Vagina (tissue), 2 donors: Measurements from ENCODE around the gene NRXN3. TPM values are rescaled to one million over a fixed set of nuclear protein-coding genes. Genes with fewer than 3 reads are reported as not detected.

Experiments used
- DNase-seq, 2 donors: peaks; one replicate each; pipeline ENCODE4 v3.0.0-alpha.2; 2017; ENCODE audit errors: extremely low spot score in 2 of 2
- H3K27ac ChIP-seq: fragments of 200-600 bp; sonication (generic); one replicate; pipeline ENCODE4 v1.5.1; 2019
- H3K27me3 ChIP-seq: fragments of 200-600 bp; sonication (generic); one replicate; pipeline ENCODE4 v1.5.1; 2019
- H3K36me3 ChIP-seq, 2 donors: fragments of 200-600 bp; sonication (generic); one replicate each; pipeline ENCODE4 v1.5.1; 2017 to 2019
- H3K4me1 ChIP-seq: fragments of 200-600 bp; sonication (generic); one replicate; pipeline ENCODE4 v1.5.1; 2019
- H3K4me3 ChIP-seq, 2 donors: fragments of 200-600 bp; sonication (generic); 1 replicate in 1 of 2; 2 replicates in 1 of 2; pipeline ENCODE4 v1.5.1; 2016 to 2019
- H3K9me3 ChIP-seq: fragments of 200-600 bp; sonication (generic); one replicate; pipeline ENCODE4 v1.5.1; 2019
- POLR2A ChIP-seq, 2 donors: fragments of 450-650 bp; IDR thresholded peaks; one replicate each; pipeline ENCODE4 v1.6.1; 2017; ENCODE audit warnings: antibody characterized with exemption in 2 of 2, mild to moderate bottlenecking in 2 of 2, moderate library complexity in 2 of 2
- POLR2AphosphoS5 ChIP-seq, 2 donors: sonication (generic); formaldehyde crosslinking; IDR thresholded peaks; one replicate each; pipeline ENCODE4 v1.9.0; 2017; ENCODE audit warnings: antibody characterized with exemption in 2 of 2, mild to moderate bottlenecking in 2 of 2, low read depth in 1 of 2; ENCODE audit not compliant: insufficient read depth in 1 of 2
- intact Hi-C: fragments of 100-400 bp; cut with DNase I; formaldehyde crosslinking; loops from one replicate; pipeline ENCODE4 v1.15.1; 2023
- total RNA-seq: library from RNA; depleted of rRNA; stranded (reverse); fragments of >200 nt; gene quantifications from one replicate; pipeline ENCODE4 v1.2.3, GENCODE V29; 2016
- TF ChIP-seq, protein P1 (sequence below), 3 experiments: fragments of 450-650 bp in 2 of 3; fragments of 200-600 bp in 1 of 3; sonication (generic) in 1 of 3; IDR thresholded peaks; one replicate each; pipeline ENCODE4 v1.5.1; 2017 to 2019; ENCODE audit warnings: antibody characterized with exemption in 3 of 3, mild to moderate bottlenecking in 2 of 3, moderate library complexity in 2 of 3

NRXN3 gene
- total RNA-seq, 1 donor from 2014 or later: 4.7 TPM

DNA sequence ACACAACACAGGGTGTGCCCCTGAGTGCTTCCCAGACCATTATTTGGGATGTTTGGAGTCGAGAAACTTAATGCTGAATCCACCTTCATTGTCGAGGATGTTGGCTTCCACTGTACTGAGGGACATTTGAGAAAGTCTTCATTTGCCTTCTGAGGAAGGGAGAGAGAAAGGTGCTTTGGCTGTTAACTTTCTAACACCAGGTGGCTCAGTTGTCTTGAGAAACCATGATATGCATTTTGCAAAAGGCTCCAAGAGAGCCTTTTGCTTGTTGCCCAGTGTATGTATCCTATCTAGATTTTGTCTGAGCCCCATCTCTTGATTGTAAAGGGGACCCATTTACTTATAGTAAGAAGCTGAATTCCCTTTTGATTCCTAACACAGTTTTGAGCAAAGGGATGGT is 28.6 kb upstream of the NRXN3 start:
- no peak for TF ChIP-seq POLR2A (IDR thresholded peaks at IDR 0.05)
- TF ChIP-seq, protein P1, sequence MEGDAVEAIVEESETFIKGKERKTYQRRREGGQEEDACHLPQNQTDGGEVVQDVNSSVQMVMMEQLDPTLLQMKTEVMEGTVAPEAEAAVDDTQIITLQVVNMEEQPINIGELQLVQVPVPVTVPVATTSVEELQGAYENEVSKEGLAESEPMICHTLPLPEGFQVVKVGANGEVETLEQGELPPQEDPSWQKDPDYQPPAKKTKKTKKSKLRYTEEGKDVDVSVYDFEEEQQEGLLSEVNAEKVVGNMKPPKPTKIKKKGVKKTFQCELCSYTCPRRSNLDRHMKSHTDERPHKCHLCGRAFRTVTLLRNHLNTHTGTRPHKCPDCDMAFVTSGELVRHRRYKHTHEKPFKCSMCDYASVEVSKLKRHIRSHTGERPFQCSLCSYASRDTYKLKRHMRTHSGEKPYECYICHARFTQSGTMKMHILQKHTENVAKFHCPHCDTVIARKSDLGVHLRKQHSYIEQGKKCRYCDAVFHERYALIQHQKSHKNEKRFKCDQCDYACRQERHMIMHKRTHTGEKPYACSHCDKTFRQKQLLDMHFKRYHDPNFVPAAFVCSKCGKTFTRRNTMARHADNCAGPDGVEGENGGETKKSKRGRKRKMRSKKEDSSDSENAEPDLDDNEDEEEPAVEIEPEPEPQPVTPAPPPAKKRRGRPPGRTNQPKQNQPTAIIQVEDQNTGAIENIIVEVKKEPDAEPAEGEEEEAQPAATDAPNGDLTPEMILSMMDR (IDR thresholded peaks at IDR 0.05): no peak
- no peak for TF ChIP-seq POLR2AphosphoS5 (IDR thresholded peaks at IDR 0.05; ENCODE audit: insufficient read depth in 1 of 2, low read depth in 1 of 2)
- no peaks in the 10 kb centered on the region for H3K4me1 ChIP-seq
- no peak overlapping the region for H3K27ac ChIP-seq
- intact Hi-C loops: no loop called here
- no peak for DNase-seq
- no peaks in the 10 kb centered on the region for H3K36me3 ChIP-seq
- no peaks in the 10 kb centered on the region for H3K9me3 ChIP-seq
- H3K27me3 ChIP-seq: no peaks in the 10 kb centered on the region
- H3K4me3 ChIP-seq: no peak overlapping the region

DNA sequence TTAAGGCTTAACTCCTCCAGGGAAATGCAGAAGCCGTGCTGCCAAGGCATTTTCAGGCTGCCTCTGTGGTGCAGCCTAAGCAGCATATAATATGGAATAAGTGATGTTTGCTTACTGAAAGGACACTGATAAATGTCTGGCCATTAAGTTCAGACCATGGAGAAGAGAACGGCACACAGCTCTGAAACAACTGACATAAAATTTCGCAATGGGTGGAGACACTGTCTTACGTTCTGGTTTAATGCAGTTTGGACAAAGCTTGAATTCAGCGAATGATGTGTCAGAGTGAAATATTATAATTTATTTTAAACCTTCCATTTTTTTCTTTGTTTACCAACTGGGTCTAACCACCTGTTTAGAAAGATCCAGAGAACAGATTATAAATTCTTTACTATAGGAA is 27.2 kb upstream of the NRXN3 start:
- Histone ChIP-seq H3K36me3 (no peaks in the 10 kb centered on the region), H3K27ac (no peak overlapping the region), H3K4me3 (no peak overlapping the region), H3K27me3 (no peaks in the 10 kb centered on the region), H3K4me1 (no peaks in the 10 kb centered on the region), H3K9me3 (no peaks in the 10 kb centered on the region)
- TF ChIP-seq, protein P1 (IDR thresholded peaks at IDR 0.05): no peak
- TF ChIP-seq POLR2A (IDR thresholded peaks at IDR 0.05) (no peak), POLR2AphosphoS5 (IDR thresholded peaks at IDR 0.05; ENCODE audit: insufficient read depth in 1 of 2, low read depth in 1 of 2) (no peak)
- intact Hi-C loops: no loop called here
- DNase-seq: no peak

DNA sequence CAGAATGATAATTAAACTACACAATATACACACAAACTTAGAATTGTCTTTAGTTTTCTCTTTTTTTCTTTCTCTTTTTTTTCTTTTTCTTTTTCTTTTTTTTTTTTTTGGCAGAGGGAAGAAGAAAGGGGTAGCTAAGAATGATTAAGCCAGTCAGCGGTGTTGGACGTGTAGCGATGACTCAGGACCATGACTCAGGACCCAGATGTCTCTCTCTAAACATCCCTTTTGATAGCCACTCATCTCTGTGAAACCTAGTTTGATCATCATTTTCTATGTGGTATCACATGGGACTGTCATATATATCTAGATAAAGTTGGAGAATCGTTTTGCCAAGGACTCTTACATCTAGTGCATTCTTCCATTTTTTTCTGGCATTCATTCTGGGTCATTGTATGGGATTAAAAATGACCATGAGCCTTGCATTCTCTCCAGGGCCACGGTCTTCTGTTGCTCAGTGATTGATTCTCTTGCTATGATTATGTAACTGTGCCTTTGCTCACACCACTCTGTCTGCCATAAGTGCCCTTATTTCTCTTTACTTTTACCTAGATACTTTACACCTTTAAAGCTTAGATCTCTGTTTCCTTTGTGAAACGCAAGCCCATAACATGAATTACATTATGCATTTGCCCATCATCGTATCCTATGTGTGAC is 26.6 kb upstream of the NRXN3 start:
- Histone ChIP-seq H3K4me3 (no peak overlapping the region), H3K4me1 (no peaks in the 10 kb centered on the region), H3K27me3 (no peaks in the 10 kb centered on the region), H3K27ac (no peak overlapping the region), H3K36me3 (no peaks in the 10 kb centered on the region), H3K9me3 (no peaks in the 10 kb centered on the region)
- intact Hi-C loops: no loop called here
- TF ChIP-seq, protein P1 (IDR thresholded peaks at IDR 0.05): no peak
- no peak for TF ChIP-seq POLR2AphosphoS5 (IDR thresholded peaks at IDR 0.05; ENCODE audit: insufficient read depth in 1 of 2, low read depth in 1 of 2)
- TF ChIP-seq POLR2A (IDR thresholded peaks at IDR 0.05): no peak
- DNase-seq: no peak

DNA sequence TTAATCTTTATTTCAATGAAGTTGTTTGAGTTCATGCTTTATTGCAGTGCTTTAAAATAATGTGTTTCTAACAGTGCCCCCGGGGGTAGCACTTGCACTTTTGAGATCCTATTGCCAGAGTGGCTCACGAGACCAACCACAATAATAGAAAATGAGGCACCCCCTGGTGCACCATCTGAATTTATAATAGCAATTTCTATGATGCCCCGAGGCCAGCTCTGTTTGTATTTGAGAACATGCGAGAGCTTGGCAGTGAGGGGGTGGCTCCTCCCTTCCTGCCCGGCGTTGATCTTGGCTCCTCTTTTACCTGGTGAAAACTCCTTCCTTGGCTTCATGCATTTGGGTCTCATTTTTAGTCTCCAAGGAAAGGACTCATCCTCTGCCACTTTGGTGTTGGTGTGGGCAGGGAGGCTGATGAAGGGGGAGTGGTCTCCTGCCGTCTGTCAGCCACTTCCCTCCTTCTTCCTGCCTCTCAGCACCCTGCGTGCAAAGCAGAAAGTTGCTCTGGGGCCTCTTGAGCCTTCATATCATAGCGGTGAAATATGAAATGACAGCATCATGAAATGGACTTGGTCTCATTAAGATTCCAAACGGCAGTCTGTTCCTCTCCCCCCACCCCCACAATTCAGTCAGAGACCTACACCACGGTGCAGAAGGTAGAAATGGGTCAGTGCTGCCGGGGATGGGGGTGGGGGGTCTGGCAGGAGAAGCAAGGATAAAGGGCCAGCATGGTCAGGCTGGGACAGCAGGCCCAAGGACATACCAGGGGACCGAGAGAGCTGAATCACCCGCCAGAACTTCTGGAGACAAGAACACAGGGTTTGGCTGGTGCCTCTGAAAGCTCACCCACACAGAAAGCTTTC is 17.7 kb upstream of the NRXN3 start:
- H3K27me3 ChIP-seq: no peaks in the 10 kb centered on the region
- TF ChIP-seq, protein P1 (IDR thresholded peaks at IDR 0.05): no peak
- TF ChIP-seq POLR2AphosphoS5 (IDR thresholded peaks at IDR 0.05; ENCODE audit: insufficient read depth in 1 of 2, low read depth in 1 of 2): no peak
- TF ChIP-seq POLR2A (IDR thresholded peaks at IDR 0.05): no peak

DNA sequence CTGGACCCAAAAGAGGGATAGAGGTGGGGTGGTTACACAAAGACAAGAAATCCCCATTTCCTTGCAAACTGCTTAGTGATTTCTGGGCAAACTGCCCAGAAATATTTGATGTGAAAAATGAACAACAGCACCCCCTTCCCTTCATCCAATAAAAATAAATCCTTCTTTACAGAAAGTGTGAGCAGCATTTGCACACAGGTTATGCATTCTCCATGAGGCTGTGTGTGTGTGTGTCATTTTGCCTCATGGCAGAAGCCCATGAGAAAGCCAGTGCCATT is 17.2 kb upstream of the NRXN3 start:
- H3K4me1 ChIP-seq: no peaks in the 10 kb centered on the region
- H3K9me3 ChIP-seq: no peaks in the 10 kb centered on the region
- H3K4me3 ChIP-seq: no peak overlapping the region
- TF ChIP-seq POLR2A (IDR thresholded peaks at IDR 0.05): no peak
- TF ChIP-seq, protein P1 (IDR thresholded peaks at IDR 0.05): no peak
- no peak for TF ChIP-seq POLR2AphosphoS5 (IDR thresholded peaks at IDR 0.05; ENCODE audit: insufficient read depth in 1 of 2, low read depth in 1 of 2)
- no peak overlapping the region for H3K27ac ChIP-seq
- no peaks in the 10 kb centered on the region for H3K36me3 ChIP-seq
- intact Hi-C loops: no loop called here
- no peaks in the 10 kb centered on the region for H3K27me3 ChIP-seq
- DNase-seq: no peak

More for the DNA sequence above, 17.7 kb upstream of the NRXN3 start:
- Histone ChIP-seq H3K4me3 (no peak overlapping the region), H3K27ac (no peak overlapping the region), H3K36me3 (no peaks in the 10 kb centered on the region), H3K9me3 (no peaks in the 10 kb centered on the region), H3K4me1 (no peaks in the 10 kb centered on the region)
- intact Hi-C loops: no loop called here
- no peak for DNase-seq
